GM21423 (cell line): ENCODE results near the gene ABLIM2.

Source experiments
- ATAC-seq: cut with Tn5 transposase; IDR thresholded peaks from one replicate; pipeline ENCODE4 v1.9.1; 2021; ENCODE audit warnings: mild to moderate bottlenecking, moderate library complexity; ENCODE audit not compliant: unreplicated experiment

The ABLIM2 gene

DNA sequence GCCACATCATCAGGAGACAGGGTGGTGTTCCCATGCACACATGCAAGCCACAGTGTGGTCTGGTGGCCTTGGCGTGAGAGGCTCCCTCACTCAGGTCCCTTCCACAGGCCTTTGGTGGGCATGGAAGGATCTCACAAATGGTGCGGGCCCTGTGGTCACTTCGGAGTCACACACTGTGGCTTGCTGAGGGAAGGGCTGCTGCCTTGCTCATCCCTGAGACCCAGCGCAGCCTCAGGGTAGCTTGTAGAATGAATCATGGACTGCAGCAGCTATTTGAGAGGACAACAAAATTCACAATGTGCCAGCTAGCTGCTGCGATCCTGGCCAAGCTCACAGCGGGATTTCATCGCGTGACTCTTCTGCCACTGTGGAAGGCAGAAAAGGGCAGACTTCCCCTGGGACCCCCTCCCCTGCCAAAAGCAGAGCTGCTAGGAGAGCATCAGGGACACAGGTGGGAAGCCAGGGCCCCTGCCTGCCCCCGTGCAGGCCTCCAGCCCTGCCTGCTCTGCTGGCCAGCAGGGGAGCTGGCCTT, 106.4 kb downstream of the ABLIM2 start:
- no peak for ATAC-seq

DNA sequence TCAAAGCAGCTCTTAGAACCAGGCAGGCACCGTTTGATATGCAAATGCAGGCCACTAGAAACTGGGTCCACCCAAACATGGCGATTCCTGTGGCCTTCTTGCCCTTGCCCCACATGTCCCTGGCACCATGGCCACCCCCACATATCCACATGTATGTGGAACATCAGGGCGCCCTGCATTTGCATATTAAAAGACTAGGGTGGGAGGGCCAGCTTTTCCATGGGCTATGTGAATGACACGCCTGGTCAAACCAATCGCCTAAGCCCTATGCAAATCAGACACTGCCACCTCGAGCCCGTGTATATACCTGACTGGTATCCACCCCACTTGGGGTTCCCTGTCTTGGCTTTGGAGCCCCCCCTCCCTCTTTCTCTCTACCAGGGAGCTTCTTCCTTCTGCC, 107.0 kb downstream of the ABLIM2 start:
- no peak for ATAC-seq

DNA sequence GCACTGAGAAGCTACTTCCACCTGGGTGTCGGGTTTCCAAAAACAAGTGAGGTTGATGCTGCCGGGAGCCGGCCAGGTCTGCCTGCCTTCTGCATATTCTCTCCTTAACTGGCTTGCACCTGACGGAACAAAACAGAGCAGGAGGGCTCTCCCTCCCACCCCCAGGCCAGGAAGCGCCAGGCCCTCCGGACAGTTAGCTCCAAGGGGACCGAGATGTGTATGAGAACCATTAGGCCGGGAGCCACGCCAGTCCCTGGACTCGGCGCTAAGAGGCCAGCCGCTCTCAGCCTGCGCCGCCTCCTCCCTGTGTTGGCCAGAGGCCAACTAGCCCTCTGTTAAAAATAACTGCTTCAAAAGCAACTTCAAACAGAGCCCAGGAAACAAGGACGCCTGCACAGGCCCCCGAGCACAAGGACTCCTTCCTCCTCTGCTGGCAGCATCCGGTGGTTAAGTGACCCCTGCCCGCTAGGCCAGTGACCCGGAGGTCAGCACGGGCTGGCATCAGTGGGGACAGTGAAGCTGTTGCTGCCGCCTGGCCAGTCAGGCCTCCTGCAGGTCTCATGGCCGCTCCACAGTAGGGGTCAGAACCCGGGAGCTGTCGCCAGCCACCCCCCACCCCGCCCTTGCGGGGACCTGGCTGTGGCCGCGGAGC, 107.9 kb downstream of the ABLIM2 start:
- ATAC-seq, result no peak

GRCh38 chr4:8050180-8050554, 108.4 kb downstream of the ABLIM2 start:
- no peak for ATAC-seq

DNA sequence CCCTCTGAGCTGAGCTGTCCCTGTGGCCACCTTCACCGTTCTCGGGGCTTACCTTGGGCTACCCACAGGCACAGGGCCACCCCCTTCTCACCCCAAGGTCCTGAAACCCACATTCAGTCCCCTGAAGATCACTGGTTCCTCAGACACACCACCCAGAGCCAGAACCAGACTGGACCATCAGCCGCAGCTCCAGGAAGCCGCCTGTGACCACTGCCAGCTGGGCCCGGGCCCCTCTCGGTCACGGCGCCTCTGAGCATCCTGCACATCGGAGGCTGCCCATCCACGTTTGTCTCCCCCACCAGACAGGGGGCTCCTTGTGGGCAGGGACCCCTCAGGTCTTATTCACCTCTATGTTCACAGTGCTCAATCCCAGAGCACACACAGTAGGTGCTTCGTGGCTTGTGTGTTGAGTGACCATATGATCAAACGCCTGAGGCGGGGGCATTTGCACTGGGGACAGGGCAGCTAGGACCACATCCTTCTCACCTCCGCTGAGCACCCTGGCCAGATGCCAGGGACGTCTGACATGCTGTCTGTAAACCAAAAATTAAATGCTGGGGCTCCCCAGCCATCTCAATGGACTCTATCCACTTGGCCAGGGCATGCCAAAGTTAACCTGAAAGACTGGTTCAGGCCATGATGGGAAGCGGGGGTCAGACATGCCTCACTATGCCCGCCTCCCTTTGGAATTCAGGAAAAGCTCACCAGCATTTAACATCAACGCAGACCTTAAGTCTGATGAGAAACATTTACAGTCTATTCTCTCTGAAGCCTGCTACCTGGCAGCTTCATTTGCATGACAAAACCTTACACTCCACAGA, 109.5 kb downstream of the ABLIM2 start:
- no peak for ATAC-seq

- no peak for ATAC-seq
Measured at GRCh38 chr4:8047837-8048678, 110.6 kb downstream of the ABLIM2 start.

- ATAC-seq, result no peak
Measured at GRCh38 chr4:8046925-8047541, 111.6 kb downstream of the ABLIM2 start.

GRCh38 chr4:8045909-8046308, 112.7 kb downstream of the ABLIM2 start:
- no peak for ATAC-seq

DNA sequence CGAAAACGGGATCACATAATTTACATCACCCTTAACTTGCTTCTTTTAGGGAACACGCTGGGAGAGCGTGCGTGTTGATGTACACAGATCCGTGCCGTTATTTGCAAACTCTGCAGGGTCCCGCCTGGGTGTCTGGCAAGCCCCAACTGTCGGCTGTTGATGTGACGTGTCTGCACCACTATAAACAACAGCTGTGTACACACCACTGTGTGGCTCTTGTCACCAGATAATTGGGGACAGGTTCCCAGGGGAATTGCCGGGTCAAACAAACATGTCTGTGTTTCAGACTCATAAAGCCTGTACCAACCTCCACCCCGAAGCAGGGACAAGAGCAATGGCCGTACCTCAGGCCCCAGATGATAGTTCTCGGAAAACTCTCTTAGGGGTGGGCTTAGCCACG, 113.9 kb downstream of the ABLIM2 start:
- ATAC-seq, result no peak

GRCh38 chr4:8044244-8044643, 114.4 kb downstream of the ABLIM2 start:
- no peak for ATAC-seq

- ATAC-seq, result no peak
Measured at GRCh38 chr4:8043596-8043995, 115.0 kb downstream of the ABLIM2 start.

- no peak for ATAC-seq
Measured at GRCh38 chr4:8041868-8042267, 116.7 kb downstream of the ABLIM2 start.

GRCh38 chr4:8041172-8041571, 117.4 kb downstream of the ABLIM2 start:
- no peak for ATAC-seq

GRCh38 chr4:8040607-8041006, 118.0 kb downstream of the ABLIM2 start:
- ATAC-seq, result no peak

DNA sequence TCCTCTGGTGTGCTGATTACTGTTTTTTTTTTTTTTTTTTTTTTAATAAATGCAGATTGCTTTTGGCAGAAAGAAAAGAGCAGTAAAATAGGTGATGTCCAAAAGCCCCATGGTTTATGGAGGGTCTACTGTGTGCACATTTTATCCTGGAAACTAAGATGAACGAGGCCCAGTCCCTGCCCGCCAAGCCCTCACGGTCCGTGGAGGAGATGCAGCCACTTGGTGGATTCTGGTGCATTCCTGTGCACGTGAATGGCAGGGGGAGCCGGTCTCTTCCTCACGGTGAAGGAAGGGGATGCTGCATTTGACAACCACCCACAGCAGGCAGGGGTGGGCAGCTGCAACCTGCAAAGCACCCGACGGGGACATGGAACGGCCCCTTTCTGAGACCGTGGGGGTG, 118.8 kb downstream of the ABLIM2 start:
- ATAC-seq, result no peak

- ATAC-seq, result no peak
Measured at GRCh38 chr4:8039290-8039689, 119.3 kb downstream of the ABLIM2 start.

DNA sequence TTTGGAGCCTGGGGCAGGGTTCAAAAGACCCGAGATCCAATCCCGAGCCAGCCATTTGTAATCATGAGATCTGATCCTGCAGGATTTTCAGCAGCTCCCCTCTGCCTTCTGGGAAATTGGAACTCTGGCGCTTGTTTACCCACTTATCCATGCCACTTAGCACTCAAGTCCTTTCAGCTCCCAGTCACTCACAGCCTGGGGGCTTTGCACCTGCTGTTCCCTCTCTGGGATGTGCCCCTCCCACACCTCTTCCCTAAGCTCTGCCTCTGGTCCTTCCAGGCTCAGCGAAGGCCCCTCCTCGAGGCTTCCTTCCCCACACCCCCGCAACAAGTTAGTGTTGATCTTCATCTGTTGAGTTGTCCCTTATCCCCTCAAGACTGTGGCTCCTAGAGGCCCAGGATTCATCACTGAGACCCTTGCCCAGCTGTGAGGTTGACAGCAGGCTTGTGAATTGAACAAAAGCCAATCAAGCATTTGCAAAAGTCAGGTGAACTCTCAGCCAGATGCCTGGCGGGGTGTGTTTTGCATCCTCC, 119.8 kb downstream of the ABLIM2 start:
- no peak for ATAC-seq

- ATAC-seq, result no peak
Measured at GRCh38 chr4:8038083-8038482, 120.5 kb downstream of the ABLIM2 start.

DNA sequence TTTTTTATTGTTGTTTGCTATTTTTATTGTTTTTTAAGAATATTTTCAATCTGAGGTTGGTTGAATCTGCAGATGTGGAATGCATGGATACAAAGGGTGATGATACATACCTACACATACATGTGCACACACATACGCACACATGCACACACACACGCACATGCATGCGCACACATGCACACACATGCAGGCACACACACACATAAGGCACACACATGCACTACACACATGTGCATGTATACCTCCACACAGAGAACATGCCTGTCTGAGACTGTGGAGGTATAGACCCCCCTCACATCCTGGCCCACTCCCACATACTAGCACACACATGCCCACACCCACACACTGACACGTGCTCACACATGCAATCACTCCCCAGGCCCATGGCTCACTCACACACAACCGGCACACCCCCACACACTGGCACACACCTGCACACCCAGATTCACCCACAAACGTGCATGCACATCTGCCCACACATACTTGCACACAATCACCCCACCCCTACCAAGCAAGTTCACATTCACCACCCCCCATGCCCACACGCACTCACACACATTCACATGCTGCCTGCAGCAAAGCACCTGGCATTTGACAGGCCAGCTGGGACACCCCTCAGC, 121.4 kb downstream of the ABLIM2 start:
- no peak for ATAC-seq

DNA sequence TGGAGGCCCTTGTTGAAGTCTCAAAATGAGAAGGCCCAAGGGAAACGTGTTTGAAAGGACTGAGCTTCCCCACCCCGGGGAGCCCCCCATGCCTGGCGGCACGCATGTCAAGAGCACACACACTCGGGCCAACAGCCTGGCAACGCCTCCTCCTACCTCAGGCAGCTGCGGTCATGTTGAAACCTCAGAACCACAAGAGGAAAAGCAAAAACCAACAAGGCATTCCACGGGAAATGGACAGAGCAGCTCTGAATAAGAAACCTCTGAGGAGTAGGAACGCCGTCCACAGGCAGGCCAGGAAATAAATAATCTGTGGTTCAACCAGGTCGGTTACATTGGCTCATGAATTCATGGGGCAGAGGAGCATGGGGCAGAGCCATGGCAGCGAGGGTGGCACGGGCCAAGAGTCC, 123.2 kb downstream of the ABLIM2 start:
- no peak for ATAC-seq
